H1 (cell line): ENCODE measurements around the gene TSPOAP1. TPM values are rescaled to one million over a fixed set of nuclear protein-coding genes. Genes with fewer than 3 reads are reported as not detected.

Source experiments
- CTCF ChIA-PET: fragments of 300-600 bp; sonication (Branson Sonifier 250); formaldehyde crosslinking; loops from one replicate; lab custom pipeline; 2021; ENCODE audit not compliant: partially characterized antibody; lab: Charles Lee
- POLR2A ChIA-PET: fragments of 300-600 bp; sonication (Branson Sonifier 250); formaldehyde crosslinking; loops from one replicate; lab custom pipeline; 2021; ENCODE audit warnings: inconsistent platforms; ENCODE audit not compliant: partially characterized antibody; lab: Charles Lee
- DNase-seq, 2 experiments: peaks; one replicate each; pipeline versions ENCODE4 v3.0.0 to v3.0.0-alpha.2; 2010 to 2022; ENCODE audit warnings: low spot score in 2 of 2, low read depth in 1 of 2, mixed read lengths in 1 of 2
- FAIRE-seq: peaks from 2 replicates; lab custom pipeline; 2011; peaks lifted over from hg19 to GRCh38; lab: Jason Lieb, UNC
- H2AFZ ChIP-seq: 2 replicates; pipeline ENCODE4 v1.8.1; 2012; ENCODE audit warnings: low read length, inconsistent platforms
- H2AK5ac ChIP-seq: 2 replicates; pipeline ENCODE4 v1.6.1; 2013; ENCODE audit warnings: low read depth, low read length
- H2BK120ac ChIP-seq: replicated peaks from 2 replicates; pipeline ENCODE3; 2013; ENCODE audit warnings: low read depth, low read length, inconsistent platforms
- H2BK12ac ChIP-seq: 2 replicates; pipeline ENCODE4 v1.6.1; 2013; ENCODE audit warnings: low read depth, low read length
- H2BK15ac ChIP-seq: 2 replicates; pipeline ENCODE4 v1.6.1; 2013; ENCODE audit warnings: low read length
- H2BK20ac ChIP-seq: 2 replicates; pipeline ENCODE4 v1.6.1; 2013; ENCODE audit warnings: low read length
- H2BK5ac ChIP-seq: 2 replicates; pipeline ENCODE4 v1.6.1; 2013; ENCODE audit warnings: low read depth, low read length
- H3K14ac ChIP-seq: 2 replicates; pipeline ENCODE4 v1.6.1; 2013; ENCODE audit warnings: inconsistent platforms; ENCODE audit not compliant: insufficient read length
- H3K18ac ChIP-seq: 2 replicates; pipeline ENCODE4 v1.6.1; 2013; ENCODE audit warnings: low read length; ENCODE audit errors: extremely low read depth
- H3K23ac ChIP-seq: 2 replicates; pipeline ENCODE4 v1.6.1; 2013; ENCODE audit warnings: inconsistent platforms; ENCODE audit not compliant: insufficient read length
- H3K23me2 ChIP-seq: 2 replicates; pipeline ENCODE4 v1.6.1; 2013; ENCODE audit warnings: low read depth, low read length
- H3K27ac ChIP-seq: 2 replicates; pipeline ENCODE4 v1.6.1; 2011; ENCODE audit warnings: low read depth, low read length, inconsistent platforms
- H3K27me3 ChIP-seq, 4 experiments: replicated peaks in 1 of 4; 1 replicate in 1 of 4; 2 replicates in 3 of 4; pipeline versions ENCODE4 v1.6.1 to v1.8.1; 2011 to 2013; ENCODE audit warnings: low read length in 3 of 4, mild to moderate bottlenecking in 3 of 4, inconsistent platforms in 2 of 4, mixed read lengths in 2 of 4, moderate library complexity in 1 of 4; ENCODE audit not compliant: control insufficient read depth in 3 of 4, insufficient read depth in 3 of 4; ENCODE audit errors: extremely low read depth in 1 of 4
- H3K36me3 ChIP-seq, 4 experiments: 2 replicates each; pipeline versions ENCODE4 v1.6.1 to v1.8.1; 2011 to 2013; ENCODE audit warnings: mild to moderate bottlenecking in 4 of 4, low read length in 3 of 4, moderate library complexity in 2 of 4, control low read depth in 1 of 4, inconsistent platforms in 1 of 4; ENCODE audit not compliant: insufficient read depth in 4 of 4, control insufficient read depth in 2 of 4
- H3K4ac ChIP-seq: replicated peaks from 2 replicates; pipeline ENCODE3; 2013; ENCODE audit warnings: low read length, low read depth, mixed read lengths, inconsistent platforms; ENCODE audit not compliant: insufficient read length
- H3K4me1 ChIP-seq, 4 experiments: replicated peaks in 1 of 4; 1 replicate in 1 of 4; 2 replicates in 3 of 4; pipeline versions ENCODE4 v1.6.1 to v1.8.1; 2011 to 2013; ENCODE audit warnings: low read length in 3 of 4, inconsistent platforms in 2 of 4, mixed read lengths in 1 of 4; ENCODE audit not compliant: insufficient read depth in 4 of 4, control insufficient read depth in 3 of 4
- H3K4me2 ChIP-seq, 2 experiments: 2 replicates each; pipeline versions ENCODE4 v1.6.1 to v1.8.1; 2011 to 2013; ENCODE audit warnings: low read depth in 2 of 2, low read length in 2 of 2, control low read depth in 1 of 2, inconsistent platforms in 1 of 2, mild to moderate bottlenecking in 1 of 2; ENCODE audit not compliant: insufficient read depth in 1 of 2
- H3K4me3 ChIP-seq, 4 experiments: fragments of 200-600, 300-600 bp in 1 of 4; sonication (generic), shearing (Covaris generic), sonication (Bioruptor Twin) in 1 of 4; 2 replicates each; pipeline versions ENCODE4 v1.5.1 to v1.8.1; 2011 to 2016; ENCODE audit warnings: low read length in 4 of 4, low read depth in 3 of 4, control low read depth in 2 of 4, inconsistent platforms in 2 of 4, mild to moderate bottlenecking in 2 of 4, mixed read lengths in 1 of 4, moderate library complexity in 1 of 4; ENCODE audit not compliant: insufficient read depth in 2 of 4; ENCODE audit errors: extremely low read depth in 1 of 4
- H3K56ac ChIP-seq: replicated peaks from 2 replicates; pipeline ENCODE3; 2013; ENCODE audit warnings: low read depth, mild to moderate bottlenecking, mixed read lengths, low read length, inconsistent platforms; ENCODE audit not compliant: insufficient read length
- H3K79me1 ChIP-seq: 2 replicates; pipeline ENCODE4 v1.6.1; 2013; ENCODE audit warnings: low read depth, low read length, control low read depth
- H3K79me2 ChIP-seq, 2 experiments: 2 replicates each; pipeline versions ENCODE4 v1.6.1 to v1.8.1; 2012 to 2013; ENCODE audit warnings: low read length in 2 of 2, mild to moderate bottlenecking in 2 of 2, inconsistent platforms in 1 of 2; ENCODE audit not compliant: insufficient read depth in 2 of 2, control insufficient read depth in 1 of 2
- H3K9ac ChIP-seq, 4 experiments: replicated peaks in 1 of 4; 1 replicate in 1 of 4; 2 replicates in 3 of 4; pipeline versions ENCODE4 v1.6.1 to v1.8.1; 2011 to 2013; ENCODE audit warnings: low read depth in 3 of 4, low read length in 3 of 4, control low read depth in 2 of 4, mild to moderate bottlenecking in 2 of 4, moderate library complexity in 2 of 4, inconsistent platforms in 1 of 4; ENCODE audit errors: extremely low read depth in 1 of 4
- H3K9me3 ChIP-seq, 2 experiments: 2 replicates each; pipeline versions ENCODE4 v1.6.1 to v1.8.1; 2012 to 2013; ENCODE audit warnings: mild to moderate bottlenecking in 2 of 2, moderate library complexity in 2 of 2, control low read depth in 1 of 2, inconsistent platforms in 1 of 2, low read depth in 1 of 2, low read length in 1 of 2, mixed read lengths in 1 of 2; ENCODE audit not compliant: insufficient read depth in 2 of 2
- H4K20me1 ChIP-seq, 2 experiments: replicated peaks in 1 of 2; 2 replicates each; pipeline versions ENCODE3 to v1.8.1; 2011 to 2013; ENCODE audit warnings: inconsistent platforms in 2 of 2, low read length in 2 of 2, mild to moderate bottlenecking in 1 of 2; ENCODE audit not compliant: insufficient read depth in 2 of 2, control insufficient read depth in 1 of 2
- H4K5ac ChIP-seq: 2 replicates; pipeline ENCODE4 v1.6.1; 2013; ENCODE audit warnings: low read length, low read depth, mixed read lengths, inconsistent platforms; ENCODE audit not compliant: insufficient read length
- H4K8ac ChIP-seq: 2 replicates; pipeline ENCODE4 v1.8.0; 2013; ENCODE audit warnings: mild to moderate bottlenecking, moderate library complexity, low read length, inconsistent platforms; ENCODE audit not compliant: insufficient read depth; ENCODE audit errors: extremely low read depth
- H4K91ac ChIP-seq: replicated peaks from 2 replicates; pipeline ENCODE3; 2013; ENCODE audit warnings: low read length, mixed read lengths, inconsistent platforms; ENCODE audit not compliant: insufficient read length
- ASH2L ChIP-seq: fragments of 200-600, 300-600 bp; sonication (generic); IDR thresholded peaks from one replicate; pipeline ENCODE4 v1.7.1; 2017; ENCODE audit warnings: low read length
- CHD2 ChIP-seq: IDR thresholded peaks from 2 replicates; pipeline ENCODE4 v1.6.1; 2012; ENCODE audit warnings: low read length, improper control_type of control experiment
- EZH2 ChIP-seq: fragments of 200-600 bp; sonication (generic); IDR thresholded peaks from 2 replicates; pipeline ENCODE4 v1.7.1; 2012; ENCODE audit warnings: low read depth, mild to moderate bottlenecking, moderate library complexity, low read length, inconsistent platforms; ENCODE audit not compliant: severe bottlenecking
- HDAC6 ChIP-seq: IDR thresholded peaks from one replicate; pipeline ENCODE4 v1.7.1; 2012; ENCODE audit warnings: low read depth, mild to moderate bottlenecking, inconsistent platforms, low read length, moderate library complexity
- JUN ChIP-seq: IDR thresholded peaks from 2 replicates; pipeline ENCODE4 v1.6.1; 2011; ENCODE audit warnings: low read depth, mild to moderate bottlenecking, improper control_type of control experiment, low read length
- KDM4A ChIP-seq: IDR thresholded peaks from one replicate; pipeline ENCODE4 v1.7.1; 2012; ENCODE audit warnings: low read depth, mild to moderate bottlenecking, moderate library complexity, low read length, inconsistent platforms; ENCODE audit not compliant: severe bottlenecking
- MAFK ChIP-seq: IDR thresholded peaks from 2 replicates; pipeline ENCODE4 v1.6.1; 2012; ENCODE audit warnings: low read depth, mild to moderate bottlenecking, improper control_type of control experiment, low read length
- SIRT6 ChIP-seq: IDR thresholded peaks from one replicate; pipeline ENCODE4 v1.7.1; 2012; ENCODE audit warnings: low read length, inconsistent platforms
- TAF7 ChIP-seq: optimal IDR thresholded peaks from 2 replicates; pipeline ENCODE3; 2011; ENCODE audit warnings: low read depth, mild to moderate bottlenecking, inconsistent platforms, low read length, moderate library complexity, borderline replicate concordance
- YY1 ChIP-seq: IDR thresholded peaks from 2 replicates; pipeline ENCODE4 v1.6.1; 2011; ENCODE audit warnings: low read depth, mild to moderate bottlenecking, low read length
- ZNF274 ChIP-seq: IDR thresholded peaks from 2 replicates; pipeline ENCODE4 v1.7.0; 2012; ENCODE audit warnings: low read length, borderline replicate concordance; ENCODE audit errors: extremely low read depth
- WGBS, 2 experiments: shearing (Covaris generic) in 1 of 2; methylation state at CpG; one replicate each; pipeline versions ENCODE4 v1.1.6 to v1.1.7; 2013 to 2015; ENCODE audit warnings: low lambda C conversion rate in 2 of 2, mixed read lengths in 2 of 2, inconsistent platforms in 1 of 2, low coverage in 1 of 2, missing lambda C conversion rate in 1 of 2; ENCODE audit not compliant: insufficient replicate concordance in 2 of 2, insufficient coverage in 1 of 2, insufficient read length in 1 of 2; ENCODE audit errors: extremely low coverage in 1 of 2, missing lambda C conversion rate in 1 of 2; 5-methylcytosine and 5-hydroxymethylcytosine counted together
- polyA plus RNA-seq, 7 experiments: library from polyadenylated mRNA; depleted of rRNA in 3 of 7; stranded (reverse) in 5 of 7; unstranded in 2 of 7; fragments of >200 nt in 5 of 7; fragments of 200-250 nt in 2 of 7; gene quantifications; 1 replicate in 5 of 7; 2 replicates in 1 of 7; 4 replicates in 1 of 7; pipeline versions ENCODE4 v1.2.1 to v1.2.3, GENCODE V29; 2011 to 2013; ENCODE audit warnings: missing spikeins in 2 of 7, mixed read lengths in 2 of 7
- total RNA-seq: library from RNA; stranded (reverse); fragmentation: NEBNext Ultra II Directional; extraction: Animal tissue kit (Norgen Biotek cat#: 25700); gene quantifications from 2 replicates; pipeline ENCODE4 v1.2.1, GENCODE V29; 2021
- TF ChIP-seq, protein P1 (sequence below): IDR thresholded peaks from 2 replicates; pipeline ENCODE4 v1.6.1; 2011; ENCODE audit warnings: low read length, improper control_type of control experiment

Gene TSPOAP1
- total and polyA plus RNA-seq, 2 of the 8 experiments (the other 6 are each of a cell fraction or from before 2014, with no cell fraction given) = 7.6 to 9.2 TPM

DNA sequence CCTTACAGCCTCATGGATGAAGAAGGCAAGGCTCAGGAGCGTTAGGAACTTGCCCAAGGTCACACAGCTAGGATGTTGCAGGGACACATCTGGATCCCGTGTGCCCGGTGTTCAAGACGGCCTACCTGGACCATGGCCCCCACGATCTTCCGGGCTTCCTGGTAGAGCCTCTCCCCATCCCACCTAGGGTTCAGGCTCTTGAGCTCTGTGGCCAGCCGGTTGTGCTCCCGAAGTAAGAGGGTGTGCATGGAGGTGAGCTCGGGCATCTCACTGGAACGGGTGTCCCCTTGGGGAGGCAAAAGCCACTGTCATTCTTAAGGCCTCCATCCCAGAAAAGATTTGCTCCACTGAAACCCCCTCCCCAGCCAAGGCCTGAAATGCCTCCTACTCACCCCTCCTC lies 53.2 kb downstream of the TSPOAP1 start:
- H3K4me3 ChIP-seq = no peak overlapping the region
- H3K23ac ChIP-seq = no peak overlapping the region
- no peak overlapping the region for H3K9ac ChIP-seq
- no peak overlapping the region for H3K27ac ChIP-seq
- H2AK5ac ChIP-seq = no peak overlapping the region
- no peak overlapping the region for H2BK12ac ChIP-seq
- H3K4me1 ChIP-seq = peaks cover 0 to 3% (median 0%) of the 10 kb centered on the region in 4 experiments; a peak in 1 of 7 replicates
- no peak overlapping the region for H4K91ac ChIP-seq
- WGBS, 2 experiments = 85% methylated on average over 10 of the region's 10 CpGs; no CpG with 5 or more reads in 1 of the 2 experiments
- H3K27me3 ChIP-seq = peaks cover 0 to 8% (median 0%) of the 10 kb centered on the region in 4 experiments; a peak in 3 of 7 replicates
- H4K5ac ChIP-seq = no peak overlapping the region
- no peak overlapping the region for H2BK15ac ChIP-seq
- no peak overlapping the region for H3K56ac ChIP-seq
- CTCF ChIA-PET = interaction anchor here (1.0 to 7.9 kb wide), 17 partner anchors 8 to 177 kb away, joined by 3 to 75 read pairs (median 5); partner anchors contain the start of gene SUPT4H1
- DNase-seq = no peak
- H3K4me2 ChIP-seq = no peak overlapping the region
- H2AFZ ChIP-seq = no peak overlapping the region
- H3K23me2 ChIP-seq = no peaks in the 10 kb centered on the region
- H3K79me1 ChIP-seq = no peaks in the 10 kb centered on the region
- H3K79me2 ChIP-seq = no peaks in the 10 kb centered on the region
- FAIRE-seq = no peak
- H2BK5ac ChIP-seq = no peak overlapping the region
- H3K36me3 ChIP-seq = no peaks in the 10 kb centered on the region
- no peak overlapping the region for H3K4ac ChIP-seq
- no peaks in the 10 kb centered on the region for H4K20me1 ChIP-seq
- H2BK20ac ChIP-seq = no peak overlapping the region
- no peak overlapping the region for H3K18ac ChIP-seq
- no peak overlapping the region for H4K8ac ChIP-seq
- H3K14ac ChIP-seq = no peak overlapping the region
- no peaks in the 10 kb centered on the region for H3K9me3 ChIP-seq
- POLR2A ChIA-PET = interaction anchor here (1.3 kb wide), 1 partner anchor 31 kb away, joined by 4 read pairs; no protein-coding TSS in a partner anchor
- no peak overlapping the region for H2BK120ac ChIP-seq
- TF ChIP-seq, protein P1, sequence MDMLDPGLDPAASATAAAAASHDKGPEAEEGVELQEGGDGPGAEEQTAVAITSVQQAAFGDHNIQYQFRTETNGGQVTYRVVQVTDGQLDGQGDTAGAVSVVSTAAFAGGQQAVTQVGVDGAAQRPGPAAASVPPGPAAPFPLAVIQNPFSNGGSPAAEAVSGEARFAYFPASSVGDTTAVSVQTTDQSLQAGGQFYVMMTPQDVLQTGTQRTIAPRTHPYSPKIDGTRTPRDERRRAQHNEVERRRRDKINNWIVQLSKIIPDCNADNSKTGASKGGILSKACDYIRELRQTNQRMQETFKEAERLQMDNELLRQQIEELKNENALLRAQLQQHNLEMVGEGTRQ = no peak
- TF ChIP-seq ZNF274 (no peak), EZH2 (no peak), ASH2L (no peak), SIRT6 (no peak), HDAC6 (no peak), YY1 (no peak), KDM4A (no peak), MAFK (no peak), CHD2 (no peak), TAF7 (no peak), JUN (no peak)
